GM23338 (cell line): Measurements from ENCODE around the gene EPSTI1.

Source experiments
- CREB1 ChIP-seq: fragments of 250-450 bp; sonication (Bioruptor Pico); IDR thresholded peaks from 2 replicates; pipeline ENCODE4 v1.5.0; 2020; ENCODE audit warnings: low read depth, mild to moderate bottlenecking, moderate library complexity
- CTCF ChIP-seq, 2 experiments: fragments of 200-600 bp in 1 of 2; sonication (generic) in 1 of 2; conservative IDR thresholded peaks; 2 replicates each; pipeline versions ENCODE4 v1.5.1 to v1.6.1; 2016 to 2017; ENCODE audit warnings: antibody characterized with exemption in 2 of 2, low read depth in 2 of 2, mild to moderate bottlenecking in 2 of 2, moderate library complexity in 1 of 2
- EZH2 ChIP-seq: fragments of 200-600 bp; sonication (generic); IDR thresholded peaks from one replicate; pipeline ENCODE4 v1.8.0; 2017; ENCODE audit warnings: antibody characterized with exemption, mild to moderate bottlenecking, low read depth; ENCODE audit not compliant: unreplicated experiment
- EZH2phosphoT487 ChIP-seq: fragments of 200-600 bp; sonication (generic); IDR thresholded peaks from one replicate; pipeline ENCODE4 v1.8.1; 2018; ENCODE audit warnings: antibody characterized with exemption; ENCODE audit not compliant: unreplicated experiment
- JUNB ChIP-seq: IDR thresholded peaks from one replicate; pipeline ENCODE4 v1.6.1; 2016; ENCODE audit warnings: antibody characterized with exemption; ENCODE audit not compliant: unreplicated experiment
- NANOG ChIP-seq: IDR thresholded peaks from 2 replicates; pipeline ENCODE4 v1.6.1; 2016; ENCODE audit warnings: antibody characterized with exemption, borderline replicate concordance
- POLR2AphosphoS5 ChIP-seq: IDR thresholded peaks from 2 replicates; pipeline ENCODE4 v1.6.1; 2016; ENCODE audit warnings: antibody characterized with exemption, low read depth
- REST ChIP-seq: IDR thresholded peaks from one replicate; pipeline ENCODE4 v1.6.1; 2018; ENCODE audit warnings: antibody characterized with exemption; ENCODE audit not compliant: unreplicated experiment
- STAT1 ChIP-seq: IDR thresholded peaks from one replicate; pipeline ENCODE4 v1.6.1; 2016; ENCODE audit warnings: antibody characterized with exemption; ENCODE audit not compliant: unreplicated experiment
- ZNF331 ChIP-seq: fragments of 250-450 bp; sonication (Bioruptor Pico); IDR thresholded peaks from 2 replicates; pipeline ENCODE4 v1.5.0; 2020; ENCODE audit warnings: low read depth, mild to moderate bottlenecking, moderate library complexity

GRCh38 chr13:42959615-42960014 lies 32.4 kb downstream of the EPSTI1 start:
- no peak for TF ChIP-seq EZH2
- no peak for TF ChIP-seq CTCF (conservative IDR thresholded peaks at IDR 0.05; ENCODE audit: low read depth in 2 of 2)
- no peak for TF ChIP-seq JUNB
- no peak for TF ChIP-seq CREB1 (CRISPR knock-in tag)
- TF ChIP-seq NANOG = no peak
- no peak for TF ChIP-seq EZH2phosphoT487
- no peak for TF ChIP-seq POLR2AphosphoS5
- no peak for TF ChIP-seq REST
- TF ChIP-seq STAT1 = no peak
- TF ChIP-seq ZNF331 (CRISPR knock-in tag) = no peak
